PC-3 (cell line): Measurements from ENCODE around the gene EXO5. TPM values are rescaled to one million over a fixed set of nuclear protein-coding genes. Genes with fewer than 3 reads are reported as not detected.
"Not testable (repeated sequence)": the region's sequence is repeated elsewhere in the genome, so short reads cannot be mapped to it uniquely, and the experiment has no call there.

Source experiments
- ATAC-seq: fragments of 200-7000 bp; cut with Tn5 transposase; 2 replicates; pipeline ENCODE4 v1.9.1; 2020; ENCODE audit warnings: mild to moderate bottlenecking, moderate library complexity
- BruUV-seq: library from RNA; stranded (reverse); fragments of 400-500 nt; replicated peaks from 2 replicates; lab custom pipeline; 2021; lab: Mats Ljungman, UMichigan
- CTCF ChIA-PET: fragments of 300-600 bp; sonication (Branson Sonifier 250); formaldehyde crosslinking; loops from one replicate; lab custom pipeline; 2022; ENCODE audit warnings: antibody characterized with exemption; lab: Charles Lee
- POLR2A ChIA-PET: fragments of 300-600 bp; sonication (Branson Sonifier 250); formaldehyde crosslinking; loops from one replicate; lab custom pipeline; 2022; ENCODE audit warnings: antibody characterized with exemption; ENCODE audit not compliant: unreplicated experiment; lab: Charles Lee
- DNase-seq: peaks from one replicate; pipeline ENCODE4 v3.0.0-alpha.2; 2015
- H2AFZ ChIP-seq: fragments of 300-600 bp; sonication (generic); 2 replicates; pipeline ENCODE4 v1.6.0; 2016; ENCODE audit warnings: antibody characterized with exemption, low read length
- H3F3A ChIP-seq: fragments of 300-600 bp; sonication (generic); one replicate; pipeline ENCODE4 v1.6.0; 2017; ENCODE audit warnings: antibody characterized with exemption, low read length, control low read depth, mild to moderate bottlenecking; ENCODE audit not compliant: unreplicated experiment
- H3K27ac ChIP-seq: fragments of 300-600 bp; sonication (generic); 2 replicates; pipeline ENCODE4 v1.5.1; 2016; ENCODE audit warnings: mild to moderate bottlenecking, low read length
- H3K27me3 ChIP-seq: fragments of 300-600 bp; sonication (generic); 2 replicates; pipeline ENCODE4 v1.6.1; 2016; ENCODE audit warnings: low read length, mixed read lengths
- H3K36me3 ChIP-seq: fragments of 300-600 bp; sonication (generic); 2 replicates; pipeline ENCODE4 v1.6.1; 2016; ENCODE audit warnings: low read depth, mixed run types, low read length, mixed read lengths
- H3K4me1 ChIP-seq: fragments of 300-600 bp; sonication (generic); 2 replicates; pipeline ENCODE4 v1.5.1; 2016; ENCODE audit warnings: low read length; ENCODE audit not compliant: insufficient read depth
- H3K4me2 ChIP-seq: fragments of 300-600 bp; sonication (generic); 2 replicates; pipeline ENCODE4 v1.6.0; 2016; ENCODE audit warnings: low read length
- H3K4me3 ChIP-seq: fragments of 300-600 bp; sonication (generic); 2 replicates; pipeline ENCODE4 v1.5.1; 2016; ENCODE audit warnings: mild to moderate bottlenecking, low read length, mixed read lengths
- H3K79me2 ChIP-seq: fragments of 300-600 bp; sonication (generic); 2 replicates; pipeline ENCODE4 v1.6.1; 2017; ENCODE audit warnings: low read length, mixed read lengths
- H3K9ac ChIP-seq: fragments of 300-600 bp; sonication (generic); 2 replicates; pipeline ENCODE4 v1.6.0; 2016; ENCODE audit warnings: mild to moderate bottlenecking, low read length
- H3K9me2 ChIP-seq: fragments of 300-600 bp; sonication (generic); replicated peaks from 2 replicates; pipeline ENCODE4 v1.6.1; 2016; ENCODE audit warnings: mixed run types, low read length, mixed read lengths
- H3K9me3 ChIP-seq: fragments of 300-600 bp; sonication (generic); 2 replicates; pipeline ENCODE4 v1.6.1; 2016; ENCODE audit warnings: low read length, mixed read lengths
- H4K20me1 ChIP-seq: fragments of 300-600 bp; sonication (generic); 2 replicates; pipeline ENCODE4 v1.6.1; 2016; ENCODE audit warnings: low read length, mixed read lengths
- EZH2 ChIP-seq: fragments of 300-600 bp; sonication (generic); IDR thresholded peaks from one replicate; pipeline ENCODE4 v1.6.1; 2017; ENCODE audit warnings: antibody characterized with exemption, mild to moderate bottlenecking, low read length; ENCODE audit not compliant: unreplicated experiment
- EZH2phosphoT487 ChIP-seq: fragments of 300-600 bp; sonication (generic); IDR thresholded peaks from 2 replicates; pipeline ENCODE4 v1.6.1; 2018; ENCODE audit warnings: mild to moderate bottlenecking, antibody characterized with exemption, low read length, borderline replicate concordance
- intact Hi-C: fragments of 100-400 bp; cut with micrococcal nuclease; formaldehyde crosslinking; loops from 2 replicates; pipeline ENCODE4 v1.9.0; 2023
- total RNA-seq: library from RNA; depleted of rRNA; stranded (reverse); fragments of >200 nt; gene quantifications from 2 replicates; pipeline ENCODE4 v1.2.3, GENCODE V29; 2014
- TF ChIP-seq, protein P1 (sequence below): fragments of 300-600 bp; sonication (generic); conservative IDR thresholded peaks from 2 replicates; pipeline ENCODE4 v1.5.1; 2017; ENCODE audit warnings: antibody characterized with exemption, low read depth, mild to moderate bottlenecking, low read length

Gene EXO5
- total RNA-seq, 1 experiment from 2014 or later = 7.4 TPM

GRCh38 chr1:40495315-40495903, 13.2 kb upstream of the EXO5 start:
- Histone ChIP-seq H3F3A (no peaks in the 10 kb centered on the region), H3K9me2 (no peaks in the 10 kb centered on the region), H2AFZ (no peak overlapping the region), H3K9ac (no peak overlapping the region), H3K27me3 (no peaks in the 10 kb centered on the region), H3K4me1 (no peaks in the 10 kb centered on the region), H3K4me3 (no peak overlapping the region), H3K36me3 (peaks cover 18% of the 10 kb centered on the region), H3K4me2 (no peak overlapping the region), H3K79me2 (no peaks in the 10 kb centered on the region), H3K9me3 (peaks cover 45% of the 10 kb centered on the region), H4K20me1 (no peaks in the 10 kb centered on the region), H3K27ac (no peak overlapping the region)
- ATAC-seq = no peak
- ChIA-PET CTCF (no interaction called here), POLR2A (no interaction called here)
- no peak for DNase-seq
- BruUV-seq = no TSS peak
- intact Hi-C loops = no loop called here
- TF ChIP-seq, protein P1, sequence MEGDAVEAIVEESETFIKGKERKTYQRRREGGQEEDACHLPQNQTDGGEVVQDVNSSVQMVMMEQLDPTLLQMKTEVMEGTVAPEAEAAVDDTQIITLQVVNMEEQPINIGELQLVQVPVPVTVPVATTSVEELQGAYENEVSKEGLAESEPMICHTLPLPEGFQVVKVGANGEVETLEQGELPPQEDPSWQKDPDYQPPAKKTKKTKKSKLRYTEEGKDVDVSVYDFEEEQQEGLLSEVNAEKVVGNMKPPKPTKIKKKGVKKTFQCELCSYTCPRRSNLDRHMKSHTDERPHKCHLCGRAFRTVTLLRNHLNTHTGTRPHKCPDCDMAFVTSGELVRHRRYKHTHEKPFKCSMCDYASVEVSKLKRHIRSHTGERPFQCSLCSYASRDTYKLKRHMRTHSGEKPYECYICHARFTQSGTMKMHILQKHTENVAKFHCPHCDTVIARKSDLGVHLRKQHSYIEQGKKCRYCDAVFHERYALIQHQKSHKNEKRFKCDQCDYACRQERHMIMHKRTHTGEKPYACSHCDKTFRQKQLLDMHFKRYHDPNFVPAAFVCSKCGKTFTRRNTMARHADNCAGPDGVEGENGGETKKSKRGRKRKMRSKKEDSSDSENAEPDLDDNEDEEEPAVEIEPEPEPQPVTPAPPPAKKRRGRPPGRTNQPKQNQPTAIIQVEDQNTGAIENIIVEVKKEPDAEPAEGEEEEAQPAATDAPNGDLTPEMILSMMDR = no peak
- no peak for TF ChIP-seq EZH2
- TF ChIP-seq EZH2phosphoT487 = no peak

- H3K9me2 ChIP-seq, H3K27ac ChIP-seq, CTCF ChIA-PET, ATAC-seq, H2AFZ ChIP-seq, H3K36me3 ChIP-seq, H3K79me2 ChIP-seq, intact Hi-C loops, H3F3A ChIP-seq, H3K4me3 ChIP-seq, POLR2A ChIA-PET, H3K9ac ChIP-seq, H4K20me1 ChIP-seq, H3K4me2 ChIP-seq, H3K4me1 ChIP-seq, H3K27me3 ChIP-seq, BruUV-seq, DNase-seq: not testable (repeated sequence)
- peaks cover 20% of the 10 kb centered on the region for H3K9me3 ChIP-seq
Observed at GRCh38 chr1:40502651-40503050, 5.9 kb upstream of the EXO5 start.

GRCh38 chr1:40507973-40508372, 594 bp upstream of the EXO5 start:
- H4K20me1 ChIP-seq = no peaks in the 10 kb centered on the region
- no peaks in the 10 kb centered on the region for H3K79me2 ChIP-seq
- POLR2A ChIA-PET = no interaction called here

More at GRCh38 chr1:40507973-40508372, 594 bp upstream of the EXO5 start:
- Histone ChIP-seq H3K27me3 (no peaks in the 10 kb centered on the region), H3F3A (no peaks in the 10 kb centered on the region), H3K4me3 (peak overlapping the region; percentile 66), H3K4me2 (peak overlapping the region; percentile 80), H3K9me3 (peaks cover 12% of the 10 kb centered on the region), H3K9ac (peak overlapping the region; percentile 67; the same call in 1 of the 2 replicates), H3K4me1 (no peaks in the 10 kb centered on the region), H3K36me3 (no peaks in the 10 kb centered on the region; the same call in 1 of the 2 replicates), H2AFZ (peak overlapping the region; percentile 95), H3K9me2 (no peaks in the 10 kb centered on the region), H3K27ac (no peak overlapping the region)
- CTCF ChIA-PET = no interaction called here
- DNase-seq (no peak), ATAC-seq (no peak)
- TF ChIP-seq EZH2 (no peak), EZH2phosphoT487 (no peak)
- TF ChIP-seq, protein P1 = no peak
- intact Hi-C loops = no loop called here
- TSS peak; percentile 81 for BruUV-seq
